ENCODE results near the gene TFAP2A.

GRCh38 chr6:10401004-10401536 is 13.8 kb downstream of the TFAP2A start:
- TF ChIP-seq, protein P1, sequence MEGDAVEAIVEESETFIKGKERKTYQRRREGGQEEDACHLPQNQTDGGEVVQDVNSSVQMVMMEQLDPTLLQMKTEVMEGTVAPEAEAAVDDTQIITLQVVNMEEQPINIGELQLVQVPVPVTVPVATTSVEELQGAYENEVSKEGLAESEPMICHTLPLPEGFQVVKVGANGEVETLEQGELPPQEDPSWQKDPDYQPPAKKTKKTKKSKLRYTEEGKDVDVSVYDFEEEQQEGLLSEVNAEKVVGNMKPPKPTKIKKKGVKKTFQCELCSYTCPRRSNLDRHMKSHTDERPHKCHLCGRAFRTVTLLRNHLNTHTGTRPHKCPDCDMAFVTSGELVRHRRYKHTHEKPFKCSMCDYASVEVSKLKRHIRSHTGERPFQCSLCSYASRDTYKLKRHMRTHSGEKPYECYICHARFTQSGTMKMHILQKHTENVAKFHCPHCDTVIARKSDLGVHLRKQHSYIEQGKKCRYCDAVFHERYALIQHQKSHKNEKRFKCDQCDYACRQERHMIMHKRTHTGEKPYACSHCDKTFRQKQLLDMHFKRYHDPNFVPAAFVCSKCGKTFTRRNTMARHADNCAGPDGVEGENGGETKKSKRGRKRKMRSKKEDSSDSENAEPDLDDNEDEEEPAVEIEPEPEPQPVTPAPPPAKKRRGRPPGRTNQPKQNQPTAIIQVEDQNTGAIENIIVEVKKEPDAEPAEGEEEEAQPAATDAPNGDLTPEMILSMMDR (IDR thresholded peaks at IDR 0.05) = no peak
- TF ChIP-seq POLR2A (IDR thresholded peaks at IDR 0.05) = no peak

Data from right lobe of liver (tissue), 4 donors.